Effector CD4-positive, alpha-beta T cell (primary cell): Measurements from ENCODE around the gene KIAA0930.

Experiments
- DNase-seq: peaks from one replicate; pipeline ENCODE4 v3.0.0-alpha.2; 2020

KIAA0930 gene

GRCh38 chr22:45172881-45173585 lies 67.7 kb downstream of the KIAA0930 start:
- DNase-seq: no peak

- DNase-seq: no peak
These were observed 68.9 kb downstream of the KIAA0930 start for GRCh38 chr22:45171830-45172229.

GRCh38 chr22:45169591-45170466 lies 70.9 kb downstream of the KIAA0930 start:
- no peak for DNase-seq

- DNase-seq: no peak
These were observed 73.8 kb downstream of the KIAA0930 start for GRCh38 chr22:45166932-45167331.

- DNase-seq: peak; percentile 18
These were observed 76.2 kb downstream of the KIAA0930 start for GRCh38 chr22:45164270-45165088.

GRCh38 chr22:45163451-45164269 lies 77.0 kb downstream of the KIAA0930 start, which contains the start of gene NUP50:
TSS of gene NUP50 (plus strand) at chr22:45163925. CDS start at chr22:45168178, 4,253 bp downstream.
- peak; percentile 95 for DNase-seq

GRCh38 chr22:45163099-45163450 lies 77.6 kb downstream of the KIAA0930 start:
- no peak for DNase-seq

- no peak for DNase-seq
These were observed 78.2 kb downstream of the KIAA0930 start for GRCh38 chr22:45162531-45162930.

- no peak for DNase-seq
These were observed 80.8 kb downstream of the KIAA0930 start for GRCh38 chr22:45159652-45160462.

GRCh38 chr22:45157907-45158306 lies 82.8 kb downstream of the KIAA0930 start:
- no peak for DNase-seq

GRCh38 chr22:45155050-45155840 lies 85.4 kb downstream of the KIAA0930 start:
- DNase-seq: no peak

- DNase-seq: no peak
These were observed 86.3 kb downstream of the KIAA0930 start for GRCh38 chr22:45154383-45154782.

GRCh38 chr22:45151503-45151902 lies 89.2 kb downstream of the KIAA0930 start:
- no peak for DNase-seq

- DNase-seq: no peak
These were observed 90.6 kb downstream of the KIAA0930 start for GRCh38 chr22:45150139-45150538.

- no peak for DNase-seq
These were observed 91.0 kb downstream of the KIAA0930 start for GRCh38 chr22:45149671-45150070.

- DNase-seq: no peak
These were observed 95.8 kb downstream of the KIAA0930 start for GRCh38 chr22:45144916-45145315.

- no peak for DNase-seq
These were observed 98.3 kb downstream of the KIAA0930 start for GRCh38 chr22:45142376-45142775.
